MM.1S (cell line): ENCODE data around the gene LDLRAD4.

Experiments
- DNase-seq: peaks from one replicate; pipeline ENCODE4 v3.0.0-alpha.2; 2015
- H2AFZ ChIP-seq: fragments of 300-600 bp; sonication (generic); 2 replicates; pipeline ENCODE4 v1.6.0; 2016; ENCODE audit warnings: antibody characterized with exemption, low read length
- H3F3A ChIP-seq: fragments of 300-600 bp; sonication (generic); 2 replicates; pipeline ENCODE4 v1.6.1; 2016; ENCODE audit warnings: mild to moderate bottlenecking, antibody characterized with exemption, low read length, moderate library complexity, mixed read lengths; ENCODE audit not compliant: insufficient read depth
- H3K27ac ChIP-seq: fragments of 300-600 bp; sonication (generic); 2 replicates; pipeline ENCODE4 v1.5.1; 2016; ENCODE audit warnings: mild to moderate bottlenecking, low read length
- H3K27me3 ChIP-seq: fragments of 300-600 bp; sonication (generic); replicated peaks from 2 replicates; pipeline ENCODE4 v1.6.0; 2016; ENCODE audit warnings: low read length; ENCODE audit not compliant: insufficient read depth
- H3K36me3 ChIP-seq: fragments of 300-600 bp; sonication (generic); replicated peaks from 2 replicates; pipeline ENCODE4 v1.6.1; 2016; ENCODE audit warnings: mild to moderate bottlenecking, low read length, mixed read lengths; ENCODE audit not compliant: insufficient read depth
- H3K4me1 ChIP-seq: fragments of 300-600 bp; sonication (generic); 2 replicates; pipeline ENCODE4 v1.6.1; 2016; ENCODE audit warnings: low read length, mixed read lengths
- H3K4me2 ChIP-seq: fragments of 300-600 bp; sonication (generic); 2 replicates; pipeline ENCODE4 v1.6.0; 2016; ENCODE audit warnings: low read depth, low read length
- H3K4me3 ChIP-seq: fragments of 300-600 bp; sonication (generic); 2 replicates; pipeline ENCODE4 v1.5.1; 2016; ENCODE audit warnings: low read length, mixed read lengths
- H3K79me2 ChIP-seq: fragments of 300-600 bp; sonication (generic); 2 replicates; pipeline ENCODE4 v1.6.1; 2016; ENCODE audit warnings: mixed run types, low read length, mixed read lengths
- H3K9ac ChIP-seq: fragments of 300-600 bp; sonication (generic); 2 replicates; pipeline ENCODE4 v1.6.1; 2016; ENCODE audit warnings: low read length, mixed read lengths
- H3K9me2 ChIP-seq: fragments of 300-600 bp; sonication (generic); replicated peaks from 2 replicates; pipeline ENCODE4 v1.6.1; 2016; ENCODE audit warnings: mild to moderate bottlenecking, low read length, mixed read lengths; ENCODE audit not compliant: insufficient read depth
- H3K9me3 ChIP-seq: fragments of 300-600 bp; sonication (generic); replicated peaks from 2 replicates; pipeline ENCODE4 v1.6.1; 2016; ENCODE audit warnings: mild to moderate bottlenecking, low read length, mixed read lengths; ENCODE audit not compliant: insufficient read depth
- H4K20me1 ChIP-seq: fragments of 300-600 bp; sonication (generic); 2 replicates; pipeline ENCODE4 v1.6.1; 2016; ENCODE audit warnings: mild to moderate bottlenecking, low read length, moderate library complexity, mixed read lengths; ENCODE audit not compliant: insufficient read depth
- CTCF ChIP-seq: fragments of 300-600 bp; sonication (generic); IDR thresholded peaks from 2 replicates; pipeline ENCODE4 v1.5.1; 2016; ENCODE audit warnings: antibody characterized with exemption, low read length, mixed read lengths
- EZH2 ChIP-seq: fragments of 300-600 bp; sonication (generic); optimal IDR thresholded peaks from 2 replicates; pipeline ENCODE3; 2017; ENCODE audit warnings: low read depth, mild to moderate bottlenecking, antibody characterized with exemption, low read length, mixed read lengths
- EZH2phosphoT487 ChIP-seq: fragments of 300-600 bp; sonication (generic); IDR thresholded peaks from 2 replicates; pipeline ENCODE4 v1.6.1; 2018; ENCODE audit warnings: antibody characterized with exemption, low read length

The LDLRAD4 gene

GRCh38 chr18:13481331-13481730 is 262.8 kb downstream of the LDLRAD4 start:
- Histone ChIP-seq H3K79me2 (no peaks in the 10 kb centered on the region), H2AFZ (no peak overlapping the region), H3K9ac (no peak overlapping the region), H3K4me2 (no peak overlapping the region), H3F3A (no peaks in the 10 kb centered on the region), H3K9me3 (no peaks in the 10 kb centered on the region), H3K27ac (no peak overlapping the region), H4K20me1 (no peaks in the 10 kb centered on the region), H3K9me2 (no peaks in the 10 kb centered on the region), H3K4me1 (no peaks in the 10 kb centered on the region), H3K4me3 (no peak overlapping the region), H3K36me3 (no peaks in the 10 kb centered on the region), H3K27me3 (no peaks in the 10 kb centered on the region)
- TF ChIP-seq EZH2phosphoT487 (no peak), EZH2 (no peak), CTCF (no peak)
- no peak for DNase-seq

- no peaks in the 10 kb centered on the region for H3K9me2 ChIP-seq
- H3K4me2 ChIP-seq: no peak overlapping the region
- H3K79me2 ChIP-seq: no peaks in the 10 kb centered on the region
- H3K9me3 ChIP-seq: no peaks in the 10 kb centered on the region
- H4K20me1 ChIP-seq: no peaks in the 10 kb centered on the region
- TF ChIP-seq EZH2 (no peak), CTCF (no peak), EZH2phosphoT487 (no peak)
- no peaks in the 10 kb centered on the region for H3F3A ChIP-seq
- no peak overlapping the region for H3K27ac ChIP-seq
- H3K4me1 ChIP-seq: no peaks in the 10 kb centered on the region
- H3K36me3 ChIP-seq: no peaks in the 10 kb centered on the region
- DNase-seq: no peak
- no peaks in the 10 kb centered on the region for H3K27me3 ChIP-seq
- no peak overlapping the region for H2AFZ ChIP-seq
- no peak overlapping the region for H3K4me3 ChIP-seq
- no peak overlapping the region for H3K9ac ChIP-seq
Measured at GRCh38 chr18:13481820-13482617, 263.5 kb downstream of the LDLRAD4 start.

GRCh38 chr18:13482618-13482945 is 264.0 kb downstream of the LDLRAD4 start:
- Histone ChIP-seq H4K20me1 (no peaks in the 10 kb centered on the region), H3K36me3 (no peaks in the 10 kb centered on the region), H3K79me2 (no peaks in the 10 kb centered on the region), H3K4me1 (no peaks in the 10 kb centered on the region), H2AFZ (no peak overlapping the region), H3K27ac (no peak overlapping the region), H3K9ac (no peak overlapping the region), H3F3A (no peaks in the 10 kb centered on the region), H3K4me3 (no peak overlapping the region), H3K9me3 (no peaks in the 10 kb centered on the region), H3K9me2 (no peaks in the 10 kb centered on the region), H3K4me2 (no peak overlapping the region), H3K27me3 (no peaks in the 10 kb centered on the region)
- no peak for DNase-seq
- TF ChIP-seq EZH2phosphoT487 (no peak), CTCF (no peak), EZH2 (no peak)
